RKO (cell line): ENCODE measurements around the gene TIGD7.
"Not testable (repeated sequence)": the region's sequence is repeated elsewhere in the genome, so short reads cannot be mapped to it uniquely, and the experiment has no call there.

Source experiments
- DNase-seq: peaks from one replicate; pipeline ENCODE4 v3.0.0-alpha.2; 2016; ENCODE audit warnings: low spot score

TIGD7 gene

DNA sequence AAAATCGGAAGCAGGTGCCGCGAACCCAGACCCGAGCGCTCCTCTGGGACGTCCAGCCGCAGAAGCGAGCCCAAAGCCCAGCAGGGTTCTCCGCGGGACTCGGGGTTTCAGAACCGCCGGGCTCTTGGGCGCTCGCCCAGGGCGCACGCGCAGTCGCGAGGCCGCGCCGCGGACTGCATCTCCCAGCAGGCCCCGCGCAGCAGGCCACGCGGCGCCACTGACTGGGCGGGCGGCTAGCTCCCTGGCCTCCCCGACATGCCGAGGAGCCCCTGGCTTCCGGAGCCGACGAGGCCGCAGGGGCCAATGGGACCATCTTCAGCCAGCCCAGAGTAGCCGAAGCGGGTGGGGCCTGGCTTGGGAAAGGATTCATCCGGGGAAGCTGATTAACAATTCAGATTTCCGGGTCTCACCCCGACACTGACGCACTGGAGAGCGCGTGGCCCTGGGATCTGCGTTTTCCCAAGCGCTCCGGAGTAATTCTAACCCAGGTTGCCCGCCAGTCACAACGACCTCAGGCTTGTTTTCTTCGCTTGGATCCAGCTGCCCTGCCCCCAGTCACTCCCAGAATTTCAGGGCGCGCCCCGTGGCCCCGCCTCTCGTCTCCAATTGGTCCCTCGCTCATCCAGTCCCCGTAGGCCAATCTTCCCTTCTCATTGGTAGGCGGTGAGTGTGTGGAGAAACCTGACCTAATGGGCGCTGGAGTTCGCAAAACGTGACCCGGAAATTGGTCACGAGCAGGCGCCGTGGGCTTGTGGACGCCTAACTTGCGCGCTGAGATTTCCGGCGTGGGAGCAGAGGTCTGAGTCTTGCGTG, 22.3 kb downstream of the TIGD7 start, which contains the start of gene ZNF263:
Gene ZNF263, plus strand, starts transcription at position 762 of the 813 bp plus-strand sequence. CDS start 328 bp downstream, outside the sequence.
- peak; percentile 98 for DNase-seq

DNA sequence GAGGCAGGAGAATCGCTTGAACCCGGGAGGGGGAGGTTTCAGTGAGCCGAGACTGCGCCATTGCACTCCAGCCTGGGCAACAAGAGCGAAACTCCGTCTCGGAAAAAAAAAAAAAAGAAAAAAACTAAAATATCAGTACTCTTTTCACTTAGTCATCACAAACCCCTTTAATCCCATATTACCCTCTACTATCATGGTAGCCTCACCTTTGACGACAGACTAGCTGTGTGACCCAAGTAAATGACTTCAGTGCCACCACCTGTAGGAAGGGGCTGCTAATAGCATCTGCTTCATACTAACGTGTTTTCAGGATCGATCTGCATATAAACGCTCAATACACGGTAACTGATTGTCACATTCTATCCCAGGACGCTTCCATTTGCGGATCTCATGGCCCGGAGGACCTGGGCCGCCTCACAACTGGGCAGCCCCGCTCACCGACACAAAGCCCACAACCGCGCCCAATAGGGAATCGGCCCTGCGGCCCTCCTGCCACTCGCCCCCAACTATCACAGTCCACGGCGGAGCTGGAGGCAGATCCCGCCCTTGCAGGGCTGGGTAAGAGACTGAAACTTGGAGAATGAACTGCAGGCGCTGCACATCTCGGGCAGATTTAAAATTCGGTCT, 23.0 kb downstream of the TIGD7 start:
- DNase-seq: peak; percentile 77

DNA sequence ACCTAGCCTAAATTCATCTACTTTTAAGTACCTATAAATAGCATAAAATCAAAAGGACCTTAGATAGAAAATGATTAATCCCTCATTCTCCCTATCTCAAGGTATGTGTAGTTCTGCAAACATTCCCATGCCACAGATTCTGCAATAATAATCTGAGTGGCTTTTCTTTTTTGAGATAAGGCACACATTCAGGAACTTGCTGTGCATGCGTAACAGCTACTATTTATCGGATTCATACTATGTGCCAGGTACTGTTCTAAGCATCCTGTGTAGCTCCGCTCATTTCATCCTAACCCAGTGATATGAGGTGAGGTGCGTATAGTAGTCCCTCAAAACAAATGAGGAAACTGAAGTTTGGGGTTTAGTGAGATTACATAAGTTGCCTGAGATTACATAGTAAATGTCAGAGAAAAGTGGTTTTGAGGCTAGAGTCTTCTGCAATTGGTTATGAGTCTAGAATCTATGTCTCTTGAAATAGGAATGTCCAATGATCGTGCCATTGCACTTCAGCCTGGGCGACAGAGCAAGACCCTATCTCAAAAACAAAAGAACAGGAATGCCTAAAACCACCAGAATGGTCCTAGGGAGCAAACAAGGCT, 23.9 kb downstream of the TIGD7 start:
- no peak for DNase-seq

DNA sequence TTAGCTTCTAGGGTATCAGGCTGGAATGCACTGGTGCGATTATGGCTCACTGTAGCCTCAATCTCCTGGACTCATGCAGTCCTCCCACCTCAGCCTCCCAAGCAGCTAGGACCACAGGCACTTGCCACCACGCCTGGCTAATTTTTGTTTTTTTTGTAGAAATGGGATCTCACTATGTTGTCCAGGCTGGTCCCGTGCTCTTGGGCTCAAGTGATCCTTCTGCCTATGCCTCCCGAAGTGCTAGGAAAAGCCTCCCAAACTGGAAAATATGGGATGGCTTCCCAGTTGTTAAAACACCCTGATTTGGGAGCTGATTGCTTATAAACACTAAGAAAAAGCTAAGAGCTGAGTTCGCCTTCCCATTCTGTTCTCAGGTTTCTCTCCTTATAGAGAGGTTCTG, 28.6 kb downstream of the TIGD7 start:
- no peak for DNase-seq

DNA sequence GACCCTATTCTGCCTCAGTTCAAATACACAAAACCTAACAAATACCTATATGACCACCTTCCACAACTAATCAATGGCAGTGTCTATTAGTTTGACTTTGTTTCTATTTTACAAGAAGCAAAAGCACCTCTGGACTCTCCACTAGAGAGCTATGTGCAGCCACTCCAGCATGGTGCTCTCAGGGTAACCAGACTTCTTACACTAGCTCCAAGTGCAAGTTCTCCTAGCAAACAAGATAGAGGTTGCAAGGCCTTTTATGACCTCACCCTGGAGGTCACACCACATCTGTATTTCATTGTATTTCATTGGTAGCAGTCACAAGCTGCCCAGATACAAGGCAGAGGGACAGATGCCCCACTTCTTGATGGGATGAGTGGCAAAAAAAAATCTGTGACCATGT, 30.3 kb downstream of the TIGD7 start:
- no peak for DNase-seq

DNA sequence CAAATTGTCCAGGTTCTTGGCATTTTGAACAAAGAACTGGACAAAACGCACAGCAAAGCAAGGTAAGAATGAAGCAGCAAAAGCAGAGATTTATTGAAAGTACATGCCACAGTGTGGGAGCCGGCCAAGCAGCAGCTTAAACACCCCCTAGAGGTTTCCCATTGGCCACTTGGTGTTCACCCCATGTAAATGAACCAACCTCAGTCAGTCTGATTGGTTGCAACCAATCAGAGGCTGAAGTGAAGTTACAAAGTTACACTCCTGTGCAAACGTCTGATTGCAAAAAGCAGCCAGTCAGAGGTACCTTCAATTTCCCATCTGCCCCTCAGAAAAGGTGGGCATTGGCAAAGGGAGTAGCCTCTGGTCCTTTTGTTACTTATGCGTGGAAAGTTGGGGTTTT, 30.7 kb downstream of the TIGD7 start:
- DNase-seq: no peak

DNA sequence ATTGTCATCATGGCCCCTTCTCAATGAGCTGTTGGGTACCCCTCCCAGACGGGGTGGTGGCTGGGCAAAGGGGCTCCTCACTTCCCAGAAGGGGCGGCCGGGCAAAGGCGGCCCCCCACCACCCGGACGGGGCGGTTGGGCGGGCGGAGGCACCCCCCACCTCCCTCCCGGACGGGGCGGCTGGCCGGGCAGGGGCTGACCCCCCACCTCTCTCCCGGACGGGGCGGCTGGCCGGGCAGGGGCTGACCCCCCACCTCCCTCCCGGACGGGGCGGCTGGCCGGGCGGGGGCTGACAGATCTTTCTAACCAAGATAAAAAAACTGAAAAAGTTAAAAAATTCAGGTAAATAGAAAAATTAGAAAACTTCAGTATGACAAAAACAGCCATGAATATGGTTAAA, 33.9 kb downstream of the TIGD7 start:
- DNase-seq: not testable (repeated sequence)

DNA sequence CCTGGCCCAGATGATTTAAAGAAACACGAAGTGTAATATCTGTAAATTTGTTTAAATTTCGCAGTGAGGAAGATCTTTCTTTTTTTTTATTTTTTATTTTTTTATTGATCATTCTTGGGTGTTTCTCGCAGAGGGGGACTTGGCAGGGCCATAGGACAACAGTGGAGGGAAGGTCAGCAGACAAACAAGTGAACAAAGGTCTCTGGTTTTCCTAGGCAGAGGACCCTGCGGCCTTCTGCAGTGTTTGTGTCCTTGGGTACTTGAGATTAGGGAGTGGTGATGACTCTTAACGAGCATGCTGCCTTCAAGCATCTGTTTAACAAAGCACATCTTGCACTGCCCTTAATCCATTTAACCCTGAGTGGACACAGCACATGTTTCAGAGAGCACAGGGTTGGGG, 34.5 kb downstream of the TIGD7 start:
- DNase-seq: not testable (repeated sequence)

DNA sequence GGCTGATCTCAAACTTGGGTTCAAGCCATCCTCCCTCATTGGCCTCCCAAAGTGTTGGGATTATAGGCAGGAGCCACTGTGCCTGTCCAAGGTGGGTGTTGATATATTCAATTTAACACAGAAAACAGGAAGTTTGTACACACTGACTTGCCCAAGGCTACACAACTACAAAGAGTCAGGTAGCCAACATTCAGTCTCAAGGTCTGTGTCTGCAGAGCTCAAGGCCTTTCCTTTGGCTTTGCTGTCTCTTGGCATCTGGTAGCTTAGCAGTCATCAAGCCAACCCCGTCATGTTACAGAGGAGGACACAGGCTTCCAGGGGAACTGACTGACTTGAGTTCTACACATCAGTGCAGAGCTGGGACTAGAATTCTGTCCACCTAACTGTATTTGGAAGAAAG, 36.9 kb downstream of the TIGD7 start:
- no peak for DNase-seq

DNA sequence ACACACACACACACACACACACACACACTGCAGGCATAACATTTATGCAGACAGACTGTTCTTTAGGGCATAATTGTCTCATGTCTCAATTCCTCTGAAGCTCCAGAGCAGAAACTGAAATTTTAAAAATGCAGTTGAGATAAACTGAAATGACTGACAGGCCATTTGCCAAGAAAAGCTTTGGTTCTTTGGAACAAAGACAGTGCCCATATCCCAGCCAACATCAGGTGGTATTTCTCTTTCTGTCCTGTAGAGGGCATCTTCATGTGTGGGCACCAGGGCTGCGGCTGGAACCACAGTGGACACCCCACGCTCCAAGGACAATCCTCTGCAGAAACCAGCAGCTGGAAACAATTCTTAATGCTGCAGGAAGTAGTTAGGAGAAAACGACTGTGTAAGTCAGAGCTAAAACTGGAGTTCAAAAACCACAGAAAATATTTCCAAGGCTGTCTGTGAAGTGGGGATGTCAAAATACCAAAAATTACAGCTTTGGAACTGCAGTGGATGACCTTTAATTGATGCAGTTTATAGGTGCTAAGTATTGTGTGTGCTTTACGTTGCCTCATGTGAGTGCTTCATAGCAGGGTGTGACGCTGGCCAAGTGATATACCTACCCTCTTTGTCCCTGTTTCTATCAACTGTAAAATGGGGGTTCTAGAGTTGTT, 38.2 kb downstream of the TIGD7 start:
- peak; percentile 79 for DNase-seq

DNA sequence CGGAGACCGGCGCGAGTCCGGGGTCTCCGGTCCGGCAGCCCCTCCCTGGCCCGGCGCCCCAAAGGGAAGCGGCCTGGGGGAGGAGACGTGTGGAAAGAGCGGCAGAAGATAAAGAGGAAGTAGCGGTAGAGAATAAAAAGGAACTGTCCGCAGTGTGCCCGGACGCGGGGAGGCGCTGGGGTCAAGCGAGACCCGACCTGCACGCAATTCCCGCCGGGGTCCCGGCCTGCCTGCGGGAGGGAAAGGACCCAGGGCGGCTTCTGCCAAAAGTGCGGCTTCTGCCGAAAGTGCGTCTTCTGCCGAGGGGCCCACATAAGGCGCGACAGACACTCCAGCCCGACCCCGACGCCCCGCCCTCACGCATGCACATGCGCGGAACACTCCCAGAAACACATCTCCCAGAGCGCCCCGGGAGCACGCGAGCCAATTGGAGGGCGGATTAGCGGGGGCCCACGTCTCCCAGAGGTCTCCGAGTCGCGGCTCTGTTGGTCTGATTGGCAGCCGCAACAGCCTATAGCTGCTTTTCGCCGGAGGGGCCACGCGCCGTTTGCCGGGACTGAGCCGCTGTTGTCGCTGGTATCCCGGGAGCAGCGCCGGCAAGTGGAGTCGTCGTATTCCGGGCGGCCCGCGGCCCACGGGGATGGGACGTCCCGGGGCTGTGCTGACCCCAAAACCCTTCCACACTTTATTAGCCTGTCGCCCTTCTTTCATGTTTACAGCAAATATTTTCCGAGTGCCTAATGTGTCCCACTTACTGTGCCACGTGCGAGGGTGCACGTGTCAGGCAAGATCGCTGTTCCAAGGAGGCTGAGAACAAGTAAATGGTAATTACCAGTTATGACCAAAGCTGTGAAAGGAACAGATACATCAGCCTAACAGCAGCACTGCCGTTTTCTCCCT, 40.8 kb downstream of the TIGD7 start:
- DNase-seq: peak; percentile 99

DNA sequence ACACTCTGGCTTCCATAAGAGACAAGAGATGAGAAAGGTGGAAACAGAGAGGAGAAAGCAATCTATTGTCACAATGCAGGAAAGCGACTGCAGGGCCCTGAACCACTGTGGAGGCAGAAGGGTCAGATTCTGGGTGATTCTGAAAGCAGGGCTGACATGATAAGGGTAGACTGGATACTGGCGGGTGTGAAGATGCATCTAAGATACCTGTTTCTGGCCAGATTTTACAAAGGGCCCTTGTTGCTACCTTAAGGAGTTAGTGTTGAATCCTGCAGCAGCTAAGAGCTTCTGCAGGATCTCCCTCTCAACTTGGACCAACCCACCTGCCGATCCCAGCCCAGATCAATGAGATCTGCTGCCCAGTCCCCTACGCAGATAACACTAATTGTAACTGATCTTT, 42.7 kb downstream of the TIGD7 start:
- DNase-seq: no peak

DNA sequence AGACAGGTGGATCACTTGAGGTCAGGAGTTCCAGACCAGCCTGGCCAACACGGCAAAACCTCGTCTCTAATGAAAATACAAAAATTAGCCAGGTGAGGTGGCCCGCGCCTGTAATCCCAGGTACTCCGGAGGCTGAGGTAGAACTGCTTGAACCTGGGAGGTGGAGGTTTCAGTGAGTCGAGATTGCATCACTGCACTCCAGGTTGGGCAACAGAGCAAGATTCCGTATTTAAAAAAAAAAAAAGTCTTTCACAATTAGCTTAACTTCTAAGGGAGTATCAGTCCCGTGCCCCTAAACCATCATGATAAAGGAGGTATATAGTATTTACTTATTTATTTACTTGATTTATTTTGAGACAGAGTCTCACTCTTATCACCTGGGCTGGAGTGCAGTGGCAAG, 45.4 kb downstream of the TIGD7 start:
- DNase-seq: no peak

DNA sequence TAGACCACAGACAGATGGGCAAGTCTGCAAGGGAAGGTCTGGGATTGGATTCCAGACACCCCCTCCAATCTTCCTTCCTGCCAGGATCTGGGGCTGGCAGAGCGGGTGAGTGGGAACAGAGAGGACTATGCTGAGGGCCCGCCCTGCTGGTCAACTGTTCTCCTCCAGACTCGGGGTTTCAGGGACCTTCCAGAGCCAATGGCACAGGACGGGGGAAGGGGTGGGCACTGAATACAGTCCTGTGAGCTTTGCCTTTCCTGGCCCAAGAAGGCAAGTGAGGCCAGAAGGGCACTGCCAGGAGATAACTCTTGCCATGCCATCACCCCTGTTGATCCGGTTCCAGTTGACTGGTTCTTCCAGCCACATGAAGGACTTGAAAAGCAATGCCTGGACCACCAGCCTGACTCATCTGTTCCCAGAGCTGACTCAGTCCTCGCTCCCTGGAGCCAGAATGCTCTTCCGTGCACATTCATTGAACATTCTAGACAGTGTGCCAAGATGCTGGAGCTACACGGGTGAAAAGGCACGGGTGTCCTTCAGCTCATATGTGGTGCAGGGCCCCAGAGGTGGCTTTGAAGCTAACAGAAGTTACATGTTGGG, 48.3 kb downstream of the TIGD7 start:
- DNase-seq: peak; percentile 25

DNA sequence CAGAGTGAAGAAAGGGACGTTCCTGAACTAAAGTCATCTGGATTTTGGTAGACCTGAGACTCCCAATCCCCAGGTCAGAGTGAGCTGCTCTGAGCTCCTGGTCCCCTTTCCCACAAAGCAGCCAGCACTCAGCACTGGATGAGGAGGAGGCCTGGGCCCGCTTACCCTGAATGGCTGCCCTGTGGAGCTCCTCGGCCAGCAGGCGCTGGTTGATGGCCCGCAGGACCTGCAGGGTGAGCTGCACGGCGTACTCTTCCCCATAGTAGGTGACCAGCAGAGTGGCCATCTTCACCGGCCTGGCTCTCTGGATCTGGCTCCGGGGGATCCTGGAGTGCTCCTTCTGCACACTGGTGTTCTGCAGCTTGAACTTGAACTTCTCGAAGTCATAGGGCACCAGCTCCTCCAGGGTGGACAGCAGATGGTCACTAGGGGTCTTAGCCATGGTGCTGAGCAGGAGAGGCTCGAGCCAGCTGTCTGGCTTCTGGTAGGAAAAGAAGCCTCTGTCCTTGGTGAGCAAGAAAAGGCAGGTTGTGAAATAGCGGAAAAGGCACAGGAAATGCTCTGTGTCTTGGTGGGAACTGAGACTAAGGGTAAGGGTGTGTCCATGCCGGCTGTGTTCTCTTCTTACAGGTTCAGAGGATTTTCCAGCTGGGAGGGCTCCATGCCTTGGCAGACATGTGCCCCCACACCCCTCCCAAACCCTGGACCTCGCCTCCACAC, 48.9 kb downstream of the TIGD7 start, which contains the start of gene MEFV:
Gene MEFV, minus strand, starts transcription at position 488 of the 720 bp plus-strand sequence. Its CDS starts 46 bp downstream, at position 442.
- no peak for DNase-seq

DNA sequence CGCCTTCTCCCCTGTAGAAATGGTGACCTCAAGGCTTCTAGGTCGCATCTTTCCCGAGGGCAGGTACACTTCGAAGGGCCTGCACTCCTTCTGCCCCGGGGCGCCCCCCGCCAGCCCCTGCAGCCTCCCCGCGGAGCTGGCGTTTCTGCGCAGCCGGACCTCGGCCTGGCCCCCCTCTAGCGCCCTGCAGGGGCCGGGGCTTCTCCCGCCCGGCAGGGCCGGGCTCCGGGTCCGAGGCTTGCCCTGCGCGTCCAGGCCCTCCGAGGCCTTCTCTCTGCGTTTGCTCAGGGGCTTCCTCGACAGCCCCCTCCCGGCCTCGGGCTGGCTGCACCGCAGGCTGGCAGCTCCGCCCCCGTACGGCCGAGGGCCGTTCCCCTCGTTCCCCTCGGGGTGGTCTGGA, 50.9 kb downstream of the TIGD7 start:
- DNase-seq: no peak

DNA sequence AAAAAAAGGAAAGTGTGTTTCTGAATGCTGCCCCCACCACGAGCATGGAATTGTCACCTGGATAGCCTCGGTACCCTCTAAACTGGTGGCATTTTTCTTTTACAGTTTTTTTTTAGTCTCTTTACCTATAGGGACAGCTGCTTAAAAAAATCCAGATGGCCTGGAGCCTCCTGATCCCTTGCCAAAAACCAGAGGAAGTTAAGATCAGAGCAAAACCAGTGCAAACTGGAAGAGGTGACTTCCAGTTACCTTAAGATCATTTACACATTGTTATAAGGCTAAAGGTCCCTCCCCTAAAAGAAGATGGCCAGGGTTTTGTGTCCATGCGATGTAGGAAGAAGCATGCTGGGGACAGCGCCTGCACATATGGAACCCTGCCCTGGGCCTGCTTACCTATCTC, 52.3 kb downstream of the TIGD7 start:
- DNase-seq: no peak

DNA sequence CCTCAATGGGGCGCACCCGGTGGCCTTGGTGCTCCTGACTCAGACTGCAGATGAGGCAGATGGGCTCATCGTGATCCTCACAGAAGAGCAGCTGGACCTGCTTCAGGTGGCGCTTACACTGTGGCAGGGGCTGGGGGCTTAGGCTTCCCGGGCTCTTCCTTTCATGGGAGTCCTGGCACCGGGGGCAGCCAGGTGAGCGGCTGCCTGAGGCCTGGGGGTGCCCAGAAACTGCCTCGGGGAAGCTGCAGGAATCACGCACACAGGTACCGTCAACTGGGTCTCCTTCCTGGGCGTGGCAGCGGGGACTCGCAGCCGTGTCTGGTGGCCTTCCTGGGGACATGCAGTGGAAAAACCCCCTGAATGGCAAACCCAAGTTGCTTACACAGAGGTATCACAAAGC, 55.8 kb downstream of the TIGD7 start:
- no peak for DNase-seq

DNA sequence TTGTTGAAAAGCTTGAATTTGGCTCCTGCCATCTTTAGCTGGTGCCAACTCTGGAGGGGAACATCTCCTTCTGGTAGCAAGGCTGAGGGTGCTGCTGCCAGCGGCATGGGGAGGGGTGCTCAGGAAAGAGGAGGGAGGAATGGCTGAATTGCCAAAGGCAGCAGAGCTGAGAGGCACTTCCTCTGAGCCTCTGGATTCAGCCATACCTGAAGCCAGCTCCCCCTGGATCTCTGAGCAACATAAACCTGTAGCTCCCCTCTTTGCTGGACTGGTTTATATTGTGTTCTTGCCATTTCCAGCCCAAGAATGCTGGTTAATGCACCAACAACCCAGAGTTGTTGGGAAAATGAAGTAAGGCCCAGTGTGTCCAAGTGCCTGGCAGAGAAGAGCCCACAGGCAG, 56.2 kb downstream of the TIGD7 start:
- no peak for DNase-seq
